Mesenchymal stem cell (in vitro differentiated cells and primary cell): ENCODE measurements around the gene OR52B6.
"Not testable (repeated sequence)": the region's sequence is repeated elsewhere in the genome, so short reads cannot be mapped to it uniquely, and the experiment has no call there.

Experiments used
- DNase-seq: peaks from one replicate; pipeline ENCODE4 v3.0.0-alpha.2; 2013
- H2AFZ ChIP-seq: one replicate; pipeline ENCODE4 v1.6.1; 2013; ENCODE audit warnings: low read depth, mild to moderate bottlenecking, control low read depth, inconsistent platforms, low read length, moderate library complexity
- H2AK5ac ChIP-seq: 2 replicates; pipeline ENCODE4 v1.6.1; 2013; ENCODE audit warnings: low read length, moderate library complexity, mild to moderate bottlenecking, inconsistent platforms; ENCODE audit not compliant: severe bottlenecking
- H2BK120ac ChIP-seq: one replicate; pipeline ENCODE4 v1.6.1; 2013; ENCODE audit warnings: low read depth, mild to moderate bottlenecking, inconsistent platforms, low read length, moderate library complexity
- H2BK12ac ChIP-seq, 2 experiments: one replicate each; pipeline ENCODE4 v1.6.1; 2013; ENCODE audit warnings: inconsistent platforms in 2 of 2, low read length in 2 of 2, mild to moderate bottlenecking in 2 of 2, moderate library complexity in 2 of 2, control low read depth in 1 of 2
- H2BK15ac ChIP-seq: one replicate; pipeline ENCODE4 v1.6.1; 2013; ENCODE audit warnings: mild to moderate bottlenecking, low read depth, inconsistent platforms; ENCODE audit not compliant: poor library complexity, severe bottlenecking
- H2BK5ac ChIP-seq: 2 replicates; pipeline ENCODE4 v1.6.1; 2013; ENCODE audit warnings: low read depth, mild to moderate bottlenecking, low read length, control low read depth, inconsistent platforms; ENCODE audit not compliant: poor library complexity, severe bottlenecking
- H3K14ac ChIP-seq, 2 experiments: one replicate each; pipeline ENCODE4 v1.6.1; 2013; ENCODE audit warnings: inconsistent platforms in 2 of 2, low read length in 2 of 2, control low read depth in 1 of 2, mild to moderate bottlenecking in 1 of 2, moderate library complexity in 1 of 2
- H3K18ac ChIP-seq, 2 experiments: one replicate each; pipeline ENCODE4 v1.6.1; 2013; ENCODE audit warnings: inconsistent platforms in 2 of 2, low read length in 2 of 2, control low read depth in 1 of 2, low read depth in 1 of 2, mild to moderate bottlenecking in 1 of 2
- H3K23ac ChIP-seq, 2 experiments: one replicate each; pipeline ENCODE4 v1.6.1; 2013; ENCODE audit warnings: inconsistent platforms in 2 of 2, low read length in 2 of 2, mild to moderate bottlenecking in 2 of 2, moderate library complexity in 2 of 2, control low read depth in 1 of 2
- H3K27ac ChIP-seq: 2 replicates; pipeline ENCODE4 v1.5.1; 2013; ENCODE audit warnings: mild to moderate bottlenecking, moderate library complexity, low read length, control low read depth, inconsistent platforms; ENCODE audit not compliant: poor library complexity, severe bottlenecking
- H3K27me3 ChIP-seq, 2 experiments: 2 replicates each; pipeline versions ENCODE4 v1.6.1 to v1.7.0; 2013; ENCODE audit warnings: low read length in 2 of 2, mild to moderate bottlenecking in 2 of 2, moderate library complexity in 2 of 2, control low read depth in 1 of 2, inconsistent platforms in 1 of 2; ENCODE audit not compliant: control insufficient read depth in 1 of 2, insufficient read depth in 1 of 2
- H3K36me3 ChIP-seq, 2 experiments: 2 replicates each; pipeline versions ENCODE4 v1.6.1 to v1.7.0; 2013; ENCODE audit warnings: low read length in 2 of 2, control low read depth in 1 of 2, inconsistent platforms in 1 of 2, low read depth in 1 of 2, mild to moderate bottlenecking in 1 of 2; ENCODE audit not compliant: insufficient read depth in 2 of 2, control insufficient read depth in 1 of 2
- H3K4ac ChIP-seq, 2 experiments: one replicate each; pipeline ENCODE4 v1.6.1; 2013; ENCODE audit warnings: inconsistent platforms in 2 of 2, low read length in 2 of 2, mild to moderate bottlenecking in 2 of 2, moderate library complexity in 2 of 2, control low read depth in 1 of 2, low read depth in 1 of 2
- H3K4me1 ChIP-seq: 2 replicates; pipeline ENCODE4 v1.6.1; 2013; ENCODE audit warnings: low read depth, low read length, control low read depth; ENCODE audit not compliant: control insufficient read depth, insufficient read depth
- H3K4me2 ChIP-seq: 2 replicates; pipeline ENCODE4 v1.6.1; 2013; ENCODE audit warnings: low read length, mild to moderate bottlenecking, inconsistent platforms; ENCODE audit not compliant: poor library complexity, severe bottlenecking
- H3K4me3 ChIP-seq, 2 experiments: 2 replicates each; pipeline versions ENCODE4 v1.5.1 to v1.7.0; 2013; ENCODE audit warnings: low read length in 2 of 2, mild to moderate bottlenecking in 2 of 2, control low read depth in 1 of 2, low read depth in 1 of 2; ENCODE audit not compliant: insufficient read depth in 1 of 2
- H3K79me1 ChIP-seq: replicated peaks from 2 replicates; pipeline ENCODE4 v1.6.1; 2013; ENCODE audit warnings: mild to moderate bottlenecking, control low read depth, low read length, inconsistent platforms; ENCODE audit not compliant: poor library complexity, severe bottlenecking
- H3K9ac ChIP-seq: 2 replicates; pipeline ENCODE4 v1.7.0; 2013; ENCODE audit warnings: mild to moderate bottlenecking, low read length, moderate library complexity
- H3K9me3 ChIP-seq: 2 replicates; pipeline ENCODE4 v1.7.0; 2013; ENCODE audit warnings: mild to moderate bottlenecking, low read length; ENCODE audit not compliant: control insufficient read depth
- H4K8ac ChIP-seq: one replicate; pipeline ENCODE4 v1.6.1; 2013; ENCODE audit warnings: inconsistent platforms, mild to moderate bottlenecking, low read length, moderate library complexity
- H4K91ac ChIP-seq: one replicate; pipeline ENCODE4 v1.6.1; 2013; ENCODE audit warnings: mild to moderate bottlenecking, low read length, inconsistent platforms
- WGBS: methylation state at CpG from one replicate; pipeline ENCODE4 v1.1.7; 2013; ENCODE audit warnings: mixed read lengths; 5-methylcytosine and 5-hydroxymethylcytosine counted together

OR52B6 gene

DNA sequence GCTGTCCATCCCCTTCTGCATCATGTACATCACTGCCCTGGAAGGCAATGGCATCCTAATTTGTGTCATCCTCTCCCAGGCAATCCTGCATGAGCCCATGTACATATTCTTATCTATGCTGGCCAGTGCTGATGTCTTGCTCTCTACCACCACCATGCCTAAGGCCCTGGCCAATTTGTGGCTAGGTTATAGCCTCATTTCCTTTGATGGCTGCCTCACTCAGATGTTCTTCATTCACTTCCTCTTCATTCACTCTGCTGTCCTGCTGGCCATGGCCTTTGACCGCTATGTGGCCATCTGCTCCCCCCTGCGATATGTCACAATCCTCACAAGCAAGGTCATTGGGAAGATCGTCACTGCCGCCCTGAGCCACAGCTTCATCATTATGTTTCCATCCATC is 337 bp downstream of the OR52B6 start:
- Histone ChIP-seq H3K27ac (no peak overlapping the region), H3K4me1 (no peaks in the 10 kb centered on the region), H4K91ac (no peak overlapping the region), H3K36me3 (no peaks in the 10 kb centered on the region), H2AFZ (no peak overlapping the region), H2BK120ac (no peak overlapping the region), H3K18ac (no peak overlapping the region), H3K4me2 (no peak overlapping the region), H3K14ac (no peak overlapping the region), H4K8ac (no peak overlapping the region), H3K9me3 (no peaks in the 10 kb centered on the region), H3K79me1 (no peaks in the 10 kb centered on the region), H3K9ac (no peak overlapping the region), H3K4me3 (no peak overlapping the region), H3K23ac (no peak overlapping the region), H3K27me3 (peaks cover 0 to 12% of the 10 kb centered on the region in 2 experiments), H2BK12ac (no peak overlapping the region), H2BK5ac (no peak overlapping the region), H2AK5ac (no peak overlapping the region), H2BK15ac (no peak overlapping the region), H3K4ac (no peak overlapping the region)
- 99% methylated on average over 4 of the region's 4 CpGs for WGBS
- no peak for DNase-seq

DNA sequence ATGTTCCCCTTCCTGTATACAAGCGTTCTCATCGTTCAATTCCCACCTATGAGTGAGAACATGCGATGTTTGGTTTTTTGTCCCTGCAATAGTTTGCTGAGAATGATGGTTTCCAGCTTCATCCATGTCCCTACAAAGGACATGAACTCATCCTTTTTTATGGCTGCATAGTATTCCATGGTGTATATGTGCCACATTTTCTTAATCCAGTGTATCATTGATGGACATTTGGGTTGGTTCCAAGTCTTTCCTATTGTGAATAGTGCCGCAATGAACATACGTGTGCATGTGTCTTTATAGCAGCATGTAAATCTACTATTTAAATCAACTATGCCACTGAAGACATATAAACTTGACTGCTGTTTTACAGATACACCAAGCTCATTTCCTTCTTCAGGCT is 3.8 kb downstream of the OR52B6 start:
- not testable (repeated sequence) for H3K4me2 ChIP-seq, H2BK120ac ChIP-seq, H3K27me3 ChIP-seq, H3K18ac ChIP-seq, H2BK5ac ChIP-seq, H3K14ac ChIP-seq, H4K8ac ChIP-seq, H3K27ac ChIP-seq, H3K4me1 ChIP-seq, H3K23ac ChIP-seq, DNase-seq, H2AFZ ChIP-seq, H3K36me3 ChIP-seq, H2AK5ac ChIP-seq, H3K9me3 ChIP-seq, H2BK15ac ChIP-seq, H3K4ac ChIP-seq, H3K4me3 ChIP-seq, H4K91ac ChIP-seq, H3K9ac ChIP-seq, H3K79me1 ChIP-seq, H2BK12ac ChIP-seq
- WGBS = over 99% methylated on average over 2 of the region's 5 CpGs

- H3K27ac ChIP-seq, H2AFZ ChIP-seq, H2AK5ac ChIP-seq, H2BK12ac ChIP-seq, DNase-seq, H3K4ac ChIP-seq, H3K14ac ChIP-seq, H3K23ac ChIP-seq, H2BK15ac ChIP-seq, H3K36me3 ChIP-seq, H3K27me3 ChIP-seq, H4K91ac ChIP-seq, H3K4me3 ChIP-seq, H3K9me3 ChIP-seq, H2BK5ac ChIP-seq, H3K18ac ChIP-seq, H3K4me1 ChIP-seq, H3K9ac ChIP-seq, H3K79me1 ChIP-seq, H3K4me2 ChIP-seq, H2BK120ac ChIP-seq, H4K8ac ChIP-seq: not testable (repeated sequence)
- WGBS = 97% methylated on average over 30 of the region's 31 CpGs
Measured at GRCh38 chr11:5589906-5590305, 9.2 kb downstream of the OR52B6 start.

- Histone ChIP-seq H2BK15ac (no peak overlapping the region), H3K9me3 (no peaks in the 10 kb centered on the region), H3K14ac (no peak overlapping the region), H2BK120ac (no peak overlapping the region), H3K36me3 (no peaks in the 10 kb centered on the region), H3K4me2 (no peak overlapping the region), H4K91ac (no peak overlapping the region), H3K27ac (peak overlapping the region; percentile 38), H3K18ac (no peak overlapping the region), H2AFZ (no peak overlapping the region), H3K79me1 (no peaks in the 10 kb centered on the region), H2BK12ac (no peak overlapping the region), H2BK5ac (no peak overlapping the region), H2AK5ac (no peak overlapping the region), H3K4ac (no peak overlapping the region), H3K9ac (no peak overlapping the region), H3K27me3 (no peaks in the 10 kb centered on the region), H3K4me1 (peaks cover 3% of the 10 kb centered on the region), H3K4me3 (no peak overlapping the region), H4K8ac (no peak overlapping the region), H3K23ac (no peak overlapping the region)
- no peak for DNase-seq
- WGBS = 92% methylated on average over 3 of the region's 3 CpGs
Measured at GRCh38 chr11:5591613-5592012, 10.9 kb downstream of the OR52B6 start.
